Calu3 (cell line): ENCODE results near the gene C1QL3. TPM values are rescaled to one million over a fixed set of nuclear protein-coding genes. Genes with fewer than 3 reads are reported as not detected.

ENCODE experiments used
- BruUV-seq: library from RNA; stranded (reverse); fragments of 400-500 nt; replicated peaks from 2 replicates; lab custom pipeline; 2021; lab: Mats Ljungman, UMichigan
- CTCF ChIA-PET: fragments of 300-600 bp; sonication (Branson Sonifier 250); formaldehyde crosslinking; loops from one replicate; lab custom pipeline; 2022; ENCODE audit warnings: antibody characterized with exemption; lab: Charles Lee
- DNase-seq: peaks from one replicate; pipeline ENCODE4 v3.0.0; 2022
- H3K27ac Mint-ChIP-seq: one replicate; pipeline ENCODE4 v1.8.0; 2022; ENCODE audit warnings: mixed read lengths; ENCODE audit not compliant: unreplicated experiment
- H3K27me3 Mint-ChIP-seq: one replicate; pipeline ENCODE4 v1.8.0; 2022; ENCODE audit warnings: mixed read lengths; ENCODE audit not compliant: unreplicated experiment
- H3K36me3 Mint-ChIP-seq: one replicate; pipeline ENCODE4 v1.8.0; 2022; ENCODE audit warnings: mild to moderate bottlenecking, moderate library complexity, mixed read lengths; ENCODE audit not compliant: insufficient read depth, unreplicated experiment
- H3K4me1 Mint-ChIP-seq: one replicate; pipeline ENCODE4 v1.8.0; 2022; ENCODE audit warnings: mild to moderate bottlenecking, low read depth, mixed read lengths; ENCODE audit not compliant: unreplicated experiment
- H3K4me3 Mint-ChIP-seq: one replicate; pipeline ENCODE4 v1.8.0; 2022; ENCODE audit warnings: mild to moderate bottlenecking, low read depth, moderate library complexity, mixed read lengths; ENCODE audit not compliant: unreplicated experiment
- H3K9me3 Mint-ChIP-seq: one replicate; pipeline ENCODE4 v1.8.0; 2022; ENCODE audit warnings: low read depth, mixed read lengths; ENCODE audit not compliant: unreplicated experiment
- CTCF ChIP-seq: fragments of 200-600 bp; IDR thresholded peaks from one replicate; pipeline ENCODE4 v1.8.0; 2022; ENCODE audit warnings: antibody characterized with exemption; ENCODE audit not compliant: unreplicated experiment
- intact Hi-C: fragments of 100-400 bp; cut with micrococcal nuclease; formaldehyde crosslinking; loops from one replicate; pipeline ENCODE4 v1.10.0; 2022; ENCODE audit not compliant: unreplicated experiment
- total RNA-seq: library from RNA; stranded (reverse); gene quantifications from 2 replicates; pipeline ENCODE4 v1.2.3, GENCODE V29; 2022

The C1QL3 gene
- total RNA-seq, 1 experiment from 2014 or later = not detected

GRCh38 chr10:16518822-16519221 is 2.9 kb downstream of the C1QL3 start:
- CTCF ChIA-PET = interaction anchor here (0.7 kb wide), 1 partner anchor 294 kb away, joined by 3 read pairs; no protein-coding TSS in a partner anchor
- intact Hi-C loops = no loop called here
- Mint-ChIP-seq H3K4me3 (no peak overlapping the region), H3K27ac (no peak overlapping the region), H3K36me3 (peaks cover 6% of the 10 kb centered on the region), H3K4me1 (no peaks in the 10 kb centered on the region), H3K9me3 (no peaks in the 10 kb centered on the region), H3K27me3 (no peaks in the 10 kb centered on the region)
- DNase-seq = no peak
- BruUV-seq = no TSS peak
- no peak for TF ChIP-seq CTCF

- CTCF ChIA-PET = no interaction called here
- no peak overlapping the region for H3K4me3 Mint-ChIP-seq
- no peaks in the 10 kb centered on the region for H3K36me3 Mint-ChIP-seq
- no peaks in the 10 kb centered on the region for H3K9me3 Mint-ChIP-seq
- no peak for DNase-seq
- intact Hi-C loops = no loop called here
- no peak for TF ChIP-seq CTCF
- H3K27me3 Mint-ChIP-seq = no peaks in the 10 kb centered on the region
- BruUV-seq = no TSS peak
- no peak overlapping the region for H3K27ac Mint-ChIP-seq
- H3K4me1 Mint-ChIP-seq = no peaks in the 10 kb centered on the region
Observed at GRCh38 chr10:16510843-16511242, 10.8 kb downstream of the C1QL3 start.

- no peaks in the 10 kb centered on the region for H3K36me3 Mint-ChIP-seq
- H3K27me3 Mint-ChIP-seq = no peaks in the 10 kb centered on the region
- TF ChIP-seq CTCF = no peak
- no TSS peak for BruUV-seq
- no peak for DNase-seq
- no peak overlapping the region for H3K27ac Mint-ChIP-seq
- CTCF ChIA-PET = no interaction called here
- H3K9me3 Mint-ChIP-seq = no peaks in the 10 kb centered on the region
- no peak overlapping the region for H3K4me3 Mint-ChIP-seq
- no peaks in the 10 kb centered on the region for H3K4me1 Mint-ChIP-seq
- intact Hi-C loops = no loop called here
Observed at GRCh38 chr10:16509996-16510395, 11.7 kb downstream of the C1QL3 start.

GRCh38 chr10:16505161-16505560 is 16.5 kb downstream of the C1QL3 start:
- CTCF ChIA-PET = no interaction called here
- no peak for DNase-seq
- H3K27me3 Mint-ChIP-seq = no peaks in the 10 kb centered on the region
- H3K4me3 Mint-ChIP-seq = no peak overlapping the region
- peaks cover 2% of the 10 kb centered on the region for H3K36me3 Mint-ChIP-seq
- BruUV-seq = no TSS peak
- intact Hi-C loops = no loop called here
- H3K4me1 Mint-ChIP-seq = no peaks in the 10 kb centered on the region
- TF ChIP-seq CTCF = no peak
- H3K27ac Mint-ChIP-seq = no peak overlapping the region
- H3K9me3 Mint-ChIP-seq = no peaks in the 10 kb centered on the region
